ENCODE measurements around the gene HPX. TPM values are rescaled to one million over a fixed set of nuclear protein-coding genes. Genes with fewer than 3 reads are reported as not detected.

HPX gene
- total RNA-seq, 1 experiment from 2014 or later: 1.0 TPM

DNA sequence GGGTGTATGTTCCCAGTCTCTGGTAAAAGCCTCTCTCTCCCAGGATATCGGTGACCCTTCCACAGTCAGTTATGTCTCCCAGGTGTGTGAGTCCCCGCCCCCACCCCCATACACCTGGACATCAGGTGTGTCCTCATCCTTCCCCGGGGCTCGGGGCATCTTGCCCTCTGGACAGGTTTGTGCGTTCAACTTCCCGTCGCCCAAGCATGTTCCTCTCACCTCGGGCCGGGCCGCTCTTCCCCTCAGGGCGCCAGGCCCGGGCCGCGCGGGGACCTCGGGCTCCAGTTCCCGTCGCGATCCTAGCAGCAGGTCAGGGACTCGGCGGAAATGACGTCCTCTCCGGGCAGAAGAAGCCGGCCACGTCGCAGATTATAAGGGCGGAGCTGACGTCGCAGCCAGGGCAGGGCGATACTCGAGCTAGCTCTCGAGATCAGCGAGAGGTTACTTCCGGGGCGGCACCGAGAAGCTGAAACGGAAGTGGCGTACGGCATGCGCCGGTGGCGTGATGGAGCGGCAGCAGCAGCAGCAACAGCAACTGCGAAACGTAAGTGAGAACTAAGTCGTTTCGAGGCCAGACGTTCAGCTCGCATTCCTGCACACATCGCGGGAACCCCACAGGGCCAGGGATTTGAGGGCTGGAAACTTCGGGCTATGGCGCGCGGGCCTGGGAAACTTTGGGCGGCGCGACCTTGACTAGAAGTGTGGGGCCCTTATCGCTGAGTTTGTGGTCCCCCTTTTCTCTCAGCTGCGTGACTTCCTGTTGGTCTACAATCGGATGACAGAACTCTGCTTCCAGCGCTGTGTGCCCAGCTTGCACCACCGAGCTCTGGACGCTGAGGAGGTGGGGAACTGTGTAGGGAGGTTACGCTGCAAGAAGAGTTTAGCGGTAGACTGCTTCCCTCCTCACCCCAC is 40.5 kb upstream of the HPX start, which contains the start of the genes ARFIP2 and TIMM10B:
Gene ARFIP2 (minus strand): TSS at position 320 of the 912 bp plus-strand sequence. CDS start 910 bp downstream, outside the sequence.
Gene TIMM10B (plus strand): TSS at position 490 of the 912 bp plus-strand sequence. CDS start 16 bp downstream, at position 506.
- TF ChIP-seq, protein P1, sequence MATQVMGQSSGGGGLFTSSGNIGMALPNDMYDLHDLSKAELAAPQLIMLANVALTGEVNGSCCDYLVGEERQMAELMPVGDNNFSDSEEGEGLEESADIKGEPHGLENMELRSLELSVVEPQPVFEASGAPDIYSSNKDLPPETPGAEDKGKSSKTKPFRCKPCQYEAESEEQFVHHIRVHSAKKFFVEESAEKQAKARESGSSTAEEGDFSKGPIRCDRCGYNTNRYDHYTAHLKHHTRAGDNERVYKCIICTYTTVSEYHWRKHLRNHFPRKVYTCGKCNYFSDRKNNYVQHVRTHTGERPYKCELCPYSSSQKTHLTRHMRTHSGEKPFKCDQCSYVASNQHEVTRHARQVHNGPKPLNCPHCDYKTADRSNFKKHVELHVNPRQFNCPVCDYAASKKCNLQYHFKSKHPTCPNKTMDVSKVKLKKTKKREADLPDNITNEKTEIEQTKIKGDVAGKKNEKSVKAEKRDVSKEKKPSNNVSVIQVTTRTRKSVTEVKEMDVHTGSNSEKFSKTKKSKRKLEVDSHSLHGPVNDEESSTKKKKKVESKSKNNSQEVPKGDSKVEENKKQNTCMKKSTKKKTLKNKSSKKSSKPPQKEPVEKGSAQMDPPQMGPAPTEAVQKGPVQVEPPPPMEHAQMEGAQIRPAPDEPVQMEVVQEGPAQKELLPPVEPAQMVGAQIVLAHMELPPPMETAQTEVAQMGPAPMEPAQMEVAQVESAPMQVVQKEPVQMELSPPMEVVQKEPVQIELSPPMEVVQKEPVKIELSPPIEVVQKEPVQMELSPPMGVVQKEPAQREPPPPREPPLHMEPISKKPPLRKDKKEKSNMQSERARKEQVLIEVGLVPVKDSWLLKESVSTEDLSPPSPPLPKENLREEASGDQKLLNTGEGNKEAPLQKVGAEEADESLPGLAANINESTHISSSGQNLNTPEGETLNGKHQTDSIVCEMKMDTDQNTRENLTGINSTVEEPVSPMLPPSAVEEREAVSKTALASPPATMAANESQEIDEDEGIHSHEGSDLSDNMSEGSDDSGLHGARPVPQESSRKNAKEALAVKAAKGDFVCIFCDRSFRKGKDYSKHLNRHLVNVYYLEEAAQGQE (IDR thresholded peaks at IDR 0.05; ENCODE audit: insufficient read depth in 1 of 2, low read depth in 2 of 2, low read length in 1 of 2): peak in 1 of 2 experiments; percentile 47; a peak in 1 of 4 replicates
- TF ChIP-seq SIN3A (IDR thresholded peaks at IDR 0.05; ENCODE audit: borderline replicate concordance, insufficient read depth, low read depth, low read length): peak; percentile 90; the same call in 1 of the 2 replicates
- TF ChIP-seq TCF7L2 (IDR thresholded peaks at IDR 0.05; ENCODE audit: low read depth, low read length): no peak
- TF ChIP-seq POLR2AphosphoS5 (IDR thresholded peaks at IDR 0.05; ENCODE audit: low read depth, low read length): peak; percentile 96
- TF ChIP-seq, protein P2, sequence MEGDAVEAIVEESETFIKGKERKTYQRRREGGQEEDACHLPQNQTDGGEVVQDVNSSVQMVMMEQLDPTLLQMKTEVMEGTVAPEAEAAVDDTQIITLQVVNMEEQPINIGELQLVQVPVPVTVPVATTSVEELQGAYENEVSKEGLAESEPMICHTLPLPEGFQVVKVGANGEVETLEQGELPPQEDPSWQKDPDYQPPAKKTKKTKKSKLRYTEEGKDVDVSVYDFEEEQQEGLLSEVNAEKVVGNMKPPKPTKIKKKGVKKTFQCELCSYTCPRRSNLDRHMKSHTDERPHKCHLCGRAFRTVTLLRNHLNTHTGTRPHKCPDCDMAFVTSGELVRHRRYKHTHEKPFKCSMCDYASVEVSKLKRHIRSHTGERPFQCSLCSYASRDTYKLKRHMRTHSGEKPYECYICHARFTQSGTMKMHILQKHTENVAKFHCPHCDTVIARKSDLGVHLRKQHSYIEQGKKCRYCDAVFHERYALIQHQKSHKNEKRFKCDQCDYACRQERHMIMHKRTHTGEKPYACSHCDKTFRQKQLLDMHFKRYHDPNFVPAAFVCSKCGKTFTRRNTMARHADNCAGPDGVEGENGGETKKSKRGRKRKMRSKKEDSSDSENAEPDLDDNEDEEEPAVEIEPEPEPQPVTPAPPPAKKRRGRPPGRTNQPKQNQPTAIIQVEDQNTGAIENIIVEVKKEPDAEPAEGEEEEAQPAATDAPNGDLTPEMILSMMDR (IDR thresholded peaks at IDR 0.05): no peak
- intact Hi-C loops (cut with micrococcal nuclease; ENCODE audit: unreplicated experiment) (no loop called here), in situ Hi-C loops (cut with HindIII; ENCODE audit: low pct_unique_long_range_greater_than_20kb, low sequenced_read_pairs) (no loop called here)
- ChIA-PET POLR2A (interaction anchor here (0.6 to 1.3 kb wide), 7 partner anchors 9 to 446 kb away, joined by 3 to 7 read pairs (median 4); partner anchors contain the start of gene DNHD1), CTCF (interaction anchor here (0.6 to 0.8 kb wide), 4 partner anchors 62 to 120 kb away, joined by 3 to 9 read pairs (median 3); partner anchors contain the start of gene APBB1)
- ATAC-seq (peak; percentile 99), DNase-seq (ENCODE audit: low read depth, low spot score) (peak; percentile 94)
- Histone ChIP-seq H3K4me1 (ENCODE audit: control insufficient read depth, insufficient read depth, low read length) (peaks cover 20% of the 10 kb centered on the region), H3K36me3 (ENCODE audit: control insufficient read depth, insufficient read depth, low read length) (peaks cover 25% of the 10 kb centered on the region), H3K27ac (ENCODE audit: low read length) (peak within 1 kb of the TSS; percentile 92), H3K9me3 (ENCODE audit: control insufficient read depth, insufficient read depth, low read depth, low read length) (no peaks in the 10 kb centered on the region), H3K27me3 (ENCODE audit: control insufficient read depth, insufficient read depth, low read length) (no peaks in the 10 kb centered on the region), H3K4me3 (ENCODE audit: low read depth in 2 of 2, low read length in 2 of 2) (peak within 1 kb of the TSS; percentile 76 to 98)
- no TSS peak for BruUV-seq (replicated peaks)

DNA sequence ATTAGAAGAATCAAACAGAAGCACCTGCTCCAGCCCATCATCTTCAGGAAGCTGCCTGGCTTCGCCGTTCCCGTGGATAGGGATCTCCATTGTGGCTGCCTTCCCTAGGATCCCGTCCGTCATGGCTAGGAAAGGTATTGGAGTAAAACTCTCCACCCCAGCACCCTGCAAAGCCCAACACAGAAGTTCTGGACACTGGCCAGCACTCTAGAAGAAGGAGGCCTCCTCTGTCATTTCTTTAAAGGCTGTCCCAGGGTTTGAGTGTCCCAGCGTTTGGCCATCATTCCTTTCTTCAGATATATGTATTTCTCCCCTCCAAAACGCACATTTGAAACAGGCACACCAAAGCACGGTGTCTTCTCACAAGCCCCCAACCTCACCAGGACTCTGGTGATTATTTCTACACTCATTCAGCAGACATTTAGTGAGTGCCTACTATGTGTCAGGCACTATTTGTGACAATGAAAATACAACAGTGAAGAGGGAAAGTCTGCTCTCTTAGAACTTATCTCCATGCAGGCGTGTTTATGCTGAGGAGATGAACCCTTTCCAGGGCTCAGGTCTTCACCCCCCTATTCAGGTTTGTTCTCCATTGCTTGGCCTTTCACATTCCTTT is 39.6 kb upstream of the HPX start:
- peak overlapping the region; percentile 76 to 98 for H3K4me3 ChIP-seq (ENCODE audit: low read depth in 2 of 2, low read length in 2 of 2)
- BruUV-seq (replicated peaks): TSS peak; percentile 82
- ATAC-seq (no peak), DNase-seq (ENCODE audit: low read depth, low spot score) (no peak)
- peak overlapping the region; percentile 92 for H3K27ac ChIP-seq (ENCODE audit: low read length)
- peaks cover 18% of the 10 kb centered on the region for H3K36me3 ChIP-seq (ENCODE audit: control insufficient read depth, insufficient read depth, low read length)
- no peaks in the 10 kb centered on the region for H3K27me3 ChIP-seq (ENCODE audit: control insufficient read depth, insufficient read depth, low read length)
- ChIA-PET POLR2A (no interaction called here), CTCF (no interaction called here)
- intact Hi-C loops (cut with micrococcal nuclease; ENCODE audit: unreplicated experiment) (no loop called here), in situ Hi-C loops (cut with HindIII; ENCODE audit: low pct_unique_long_range_greater_than_20kb, low sequenced_read_pairs) (no loop called here)
- TF ChIP-seq TCF7L2 (IDR thresholded peaks at IDR 0.05; ENCODE audit: low read depth, low read length): no peak
- no peak for TF ChIP-seq POLR2AphosphoS5 (IDR thresholded peaks at IDR 0.05; ENCODE audit: low read depth, low read length)
- TF ChIP-seq, protein P2 (IDR thresholded peaks at IDR 0.05): no peak
- TF ChIP-seq SIN3A (IDR thresholded peaks at IDR 0.05; ENCODE audit: borderline replicate concordance, insufficient read depth, low read depth, low read length): no peak
- TF ChIP-seq, protein P1 (IDR thresholded peaks at IDR 0.05; ENCODE audit: insufficient read depth in 1 of 2, low read depth in 2 of 2, low read length in 1 of 2): no peak
- H3K4me1 ChIP-seq (ENCODE audit: control insufficient read depth, insufficient read depth, low read length): peaks cover 24% of the 10 kb centered on the region
- no peaks in the 10 kb centered on the region for H3K9me3 ChIP-seq (ENCODE audit: control insufficient read depth, insufficient read depth, low read depth, low read length)

Measured in Panc1 (cell line).